EL (cell line): ENCODE measurements around the gene SLC41A3.
"Not testable (repeated sequence)": the region's sequence is repeated elsewhere in the genome, so short reads cannot be mapped to it uniquely, and the experiment has no call there.

Experiments
- DNase-seq: peaks from one replicate; pipeline ENCODE4 v3.0.0-alpha.2; 2016

SLC41A3 gene

DNA sequence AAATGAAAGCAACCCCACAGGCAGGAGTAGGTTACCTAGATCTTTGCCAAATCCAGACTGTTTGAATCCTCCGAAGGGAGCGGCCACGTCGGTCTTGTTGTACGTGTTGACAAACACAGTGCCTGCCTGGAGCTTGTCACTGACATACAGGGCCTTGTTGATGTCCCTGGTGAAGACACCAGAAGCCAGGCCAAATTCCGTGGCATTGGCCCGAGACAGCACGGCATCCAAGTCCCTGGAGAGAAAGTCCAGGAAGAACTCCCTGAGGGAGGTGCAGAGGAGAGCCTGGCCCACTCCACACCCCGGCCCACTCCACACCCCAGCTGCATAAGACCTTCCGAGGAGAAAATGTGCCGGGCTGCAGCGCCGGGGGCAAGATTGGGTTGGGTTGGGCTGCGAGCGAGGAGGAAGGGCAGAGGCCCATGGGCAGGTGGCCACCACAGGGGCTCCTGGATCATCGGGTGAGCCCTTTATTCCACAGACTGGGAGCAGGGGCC, 21.8 kb upstream of the SLC41A3 start:
- DNase-seq, result no peak

- DNase-seq, result no peak
These were observed 21.1 kb upstream of the SLC41A3 start for GRCh38 chr3:126104742-126105605.

DNA sequence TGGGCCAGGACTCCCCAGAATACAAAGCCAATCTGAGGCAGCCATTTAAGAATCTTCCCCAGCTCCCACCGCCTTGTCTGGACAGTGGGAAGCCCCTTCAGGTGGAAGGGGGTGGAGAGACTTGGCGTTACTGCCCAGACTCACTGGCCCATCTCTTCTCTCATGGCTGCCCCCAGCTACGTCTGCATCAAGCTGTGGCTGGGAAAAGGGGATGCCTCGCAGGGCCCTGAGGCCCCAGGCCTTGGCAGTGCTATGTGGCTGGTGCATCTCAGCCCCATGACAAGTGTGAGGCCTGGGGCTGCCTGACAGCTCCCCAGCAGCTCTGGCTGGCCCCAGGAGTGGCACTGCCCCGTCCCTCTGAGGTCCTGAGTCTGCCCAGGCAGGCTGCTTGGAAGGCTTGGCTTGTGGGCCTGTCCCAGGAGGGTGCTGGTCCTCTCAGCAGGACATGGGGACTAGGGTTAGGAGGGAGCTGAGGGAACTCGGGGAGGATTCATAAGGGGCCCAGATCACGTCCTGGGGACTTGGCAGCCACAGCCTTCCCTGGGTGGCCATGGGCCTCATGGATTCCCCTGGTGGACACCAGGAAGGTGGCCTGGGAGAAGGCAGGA, 20.2 kb upstream of the SLC41A3 start:
- no peak for DNase-seq

GRCh38 chr3:126103121-126104027, 19.4 kb upstream of the SLC41A3 start:
- no peak for DNase-seq

- no peak for DNase-seq
These were observed 18.6 kb upstream of the SLC41A3 start for GRCh38 chr3:126102530-126102951.

DNA sequence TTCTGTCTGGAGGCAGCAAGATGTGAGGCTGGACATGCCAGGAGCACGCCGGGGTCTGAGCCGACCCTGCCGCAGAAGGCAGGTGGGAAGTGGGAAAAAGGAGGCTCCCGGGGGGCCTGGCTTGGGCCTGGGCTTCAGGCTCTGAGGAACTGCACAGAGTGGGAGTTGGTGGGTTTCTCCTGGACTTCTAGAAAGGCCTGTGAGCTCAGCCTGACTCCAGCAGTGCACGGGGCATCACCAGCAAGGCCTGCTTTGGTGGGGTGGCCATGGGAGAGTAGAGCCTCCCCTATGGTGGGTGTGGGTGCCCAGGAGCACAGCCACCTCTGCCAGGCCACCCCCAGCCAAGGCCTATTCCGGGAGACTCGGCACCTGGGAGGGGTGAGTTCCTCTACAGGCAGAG, 18.1 kb upstream of the SLC41A3 start:
- no peak for DNase-seq

- no peak for DNase-seq
These were observed 17.6 kb upstream of the SLC41A3 start for GRCh38 chr3:126101521-126101982.

- DNase-seq, result peak; percentile 35
These were observed 16.8 kb upstream of the SLC41A3 start for GRCh38 chr3:126100634-126101301.

DNA sequence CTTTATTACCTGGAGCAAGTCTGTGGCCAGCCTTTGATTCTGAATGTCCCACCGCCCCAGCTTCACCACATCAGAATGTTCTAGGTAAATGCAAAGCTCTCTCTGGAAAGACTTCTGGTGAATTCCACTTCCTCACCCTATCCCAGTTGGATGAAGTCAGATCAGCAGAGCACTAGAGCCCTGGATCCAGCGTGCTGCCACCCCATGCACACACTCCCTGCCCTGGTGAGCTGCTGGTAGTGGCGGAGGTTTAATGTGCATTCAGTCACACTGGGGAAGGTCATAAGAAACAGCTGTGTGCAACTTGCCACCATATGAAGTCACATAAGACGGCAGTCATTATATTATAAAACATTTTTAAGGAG, 16.3 kb upstream of the SLC41A3 start:
- DNase-seq, result no peak

GRCh38 chr3:126098391-126098858, 14.5 kb upstream of the SLC41A3 start:
- no peak for DNase-seq

- no peak for DNase-seq
These were observed 13.9 kb upstream of the SLC41A3 start for GRCh38 chr3:126097801-126098200.

- not testable (repeated sequence) for DNase-seq
These were observed 12.3 kb upstream of the SLC41A3 start for GRCh38 chr3:126096274-126096673.

GRCh38 chr3:126092128-126092527, 8.2 kb upstream of the SLC41A3 start:
- DNase-seq, result not testable (repeated sequence)

DNA sequence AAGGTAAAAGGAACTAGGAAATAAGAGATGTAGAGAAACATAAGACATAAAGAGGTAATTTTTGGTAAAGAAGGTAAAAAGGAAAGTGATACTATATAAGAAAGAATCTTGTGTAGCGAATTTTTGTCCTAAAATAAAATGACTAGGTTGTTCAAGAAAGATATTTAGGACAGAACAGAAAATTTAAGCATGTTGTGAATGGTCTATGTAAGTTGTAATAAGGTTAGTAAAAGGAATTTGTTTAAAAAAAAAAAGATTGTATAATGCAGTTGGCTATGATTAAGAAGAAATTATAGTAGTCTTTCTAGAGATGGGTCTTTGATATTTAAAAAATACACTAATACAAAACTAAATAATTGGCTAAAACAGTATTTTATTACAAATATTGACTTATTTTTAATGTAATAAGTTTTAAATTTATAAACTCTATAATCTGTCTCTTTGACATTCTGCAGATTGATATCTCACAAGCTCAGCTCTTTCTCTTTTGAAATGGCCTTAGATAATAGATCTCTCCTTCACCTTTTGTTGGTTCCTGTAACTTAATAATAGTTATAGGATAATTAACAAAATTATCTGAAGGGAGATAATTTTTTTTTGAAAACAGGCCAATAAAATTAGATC, 3.7 kb upstream of the SLC41A3 start:
- no peak for DNase-seq

GRCh38 chr3:126085841-126086240, 1.9 kb upstream of the SLC41A3 start:
- DNase-seq, result no peak

- DNase-seq, result no peak
These were observed 1.4 kb upstream of the SLC41A3 start for GRCh38 chr3:126085276-126085675.

DNA sequence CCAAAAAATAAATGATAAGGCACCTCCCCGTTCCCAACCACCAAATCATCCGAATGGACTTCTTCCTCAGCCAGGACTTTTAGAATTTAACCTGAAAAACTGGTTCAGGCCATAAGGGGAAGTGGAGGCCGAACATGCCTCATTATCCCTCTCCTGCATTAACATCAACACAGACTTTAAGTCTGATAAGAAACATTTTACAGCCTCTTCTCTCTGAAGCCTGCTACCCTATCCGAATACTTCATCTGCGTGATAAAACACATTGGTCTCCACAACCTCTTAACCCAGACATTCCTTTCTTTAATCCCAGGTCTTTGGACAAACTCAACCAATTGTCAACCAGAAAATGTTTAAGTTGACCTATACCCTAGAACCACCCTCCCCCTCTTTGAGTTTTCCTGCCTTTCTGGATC, 850 bp upstream of the SLC41A3 start:
- DNase-seq, result no peak

- peak; percentile 46 for DNase-seq
These were observed 412 bp downstream of the SLC41A3 start for GRCh38 chr3:126083511-126083912.

- DNase-seq, result no peak
These were observed 832 bp downstream of the SLC41A3 start for GRCh38 chr3:126083138-126083445.

DNA sequence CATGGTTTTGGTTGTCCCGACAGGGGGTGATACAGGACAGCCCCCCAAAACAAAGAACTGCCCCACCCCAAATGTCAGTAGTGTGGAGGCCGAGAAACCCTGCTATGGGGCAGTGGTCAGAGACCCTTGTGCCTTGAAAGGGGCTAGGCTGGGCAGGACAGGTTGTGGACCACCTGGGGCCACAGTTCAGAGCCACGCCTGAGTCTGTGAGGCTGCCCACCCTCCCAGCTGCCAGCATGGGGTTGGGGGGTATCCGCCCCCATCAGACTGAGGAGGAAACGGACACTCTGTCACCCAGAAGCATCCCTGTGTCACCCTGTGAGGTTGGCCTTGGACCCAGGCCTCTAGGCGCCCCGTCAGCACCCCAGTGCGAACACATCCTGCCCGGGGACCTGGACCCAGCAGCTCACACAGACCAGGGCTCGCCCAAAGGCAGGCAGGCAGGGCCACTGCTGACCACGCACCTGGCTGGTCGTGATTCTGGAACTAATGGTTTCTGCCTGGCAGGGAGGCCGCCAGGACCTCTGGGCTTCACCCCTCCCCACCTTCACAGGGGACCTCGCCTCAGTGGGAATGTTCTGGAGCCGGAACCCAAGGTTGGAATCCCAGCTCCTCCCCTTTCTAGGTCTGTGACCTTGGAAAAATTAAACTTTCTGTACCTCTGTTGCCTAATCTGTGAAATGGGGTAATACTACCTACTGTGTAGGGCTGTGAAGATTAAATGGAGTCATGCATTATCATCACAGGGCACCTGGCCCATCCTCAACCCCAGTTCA, 1.4 kb downstream of the SLC41A3 start:
- DNase-seq, result no peak
